NT2/D1 (cell line): ENCODE data around the gene LRRC71.

Source experiments
- SUZ12 ChIP-seq: IDR thresholded peaks from 2 replicates; pipeline ENCODE4 v1.6.1; 2011; ENCODE audit not compliant: insufficient read length, insufficient read depth; ENCODE audit errors: extremely low read depth
- YY1 ChIP-seq: IDR thresholded peaks from 2 replicates; pipeline ENCODE4 v1.6.1; 2011; ENCODE audit not compliant: insufficient read length, insufficient read depth

GRCh38 chr1:156875341-156875615 is 45.2 kb upstream of the LRRC71 start:
- TF ChIP-seq SUZ12 (no peak), YY1 (no peak)
